Activated naive CD8-positive, alpha-beta T cell treated with anti-CD3 and anti-CD28 coated beads, Interleukin-2, amount 50 U/mL, for 16 hours (primary cell): ENCODE data around the gene FAM20B.

Experiments
- DNase-seq: peaks from one replicate; pipeline ENCODE4 v3.0.0-alpha.2; 2020; ENCODE audit warnings: low read depth, low spot score

Gene FAM20B

GRCh38 chr1:179048339-179049124 is 22.8 kb downstream of the FAM20B start:
- no peak for DNase-seq

GRCh38 chr1:179052776-179053175 is 27.1 kb downstream of the FAM20B start:
- no peak for DNase-seq

GRCh38 chr1:179053486-179053885 is 27.8 kb downstream of the FAM20B start:
- no peak for DNase-seq

GRCh38 chr1:179055937-179056336 is 30.2 kb downstream of the FAM20B start:
- DNase-seq: no peak

- DNase-seq: no peak
Measured at GRCh38 chr1:179058487-179059483, 33.1 kb downstream of the FAM20B start.

GRCh38 chr1:179061360-179062282 is 35.9 kb downstream of the FAM20B start:
- no peak for DNase-seq

GRCh38 chr1:179066471-179066870 is 40.8 kb downstream of the FAM20B start:
- DNase-seq: no peak

- no peak for DNase-seq
Measured at GRCh38 chr1:179077396-179077795, 51.7 kb downstream of the FAM20B start.

GRCh38 chr1:179079113-179079761 is 53.5 kb downstream of the FAM20B start:
- DNase-seq: no peak

GRCh38 chr1:179080866-179081686 is 55.4 kb downstream of the FAM20B start:
- no peak for DNase-seq

- peak; percentile 42 for DNase-seq
Measured at GRCh38 chr1:179081687-179082332, 56.1 kb downstream of the FAM20B start, which contains the start of gene TOR3A. TOR3A (plus strand) TSS chr1:179082070; CDS start chr1:179082129, 59 bp downstream.

- DNase-seq: no peak
Measured at GRCh38 chr1:179082333-179082998, 56.8 kb downstream of the FAM20B start.

GRCh38 chr1:179082999-179083335 is 57.3 kb downstream of the FAM20B start:
- no peak for DNase-seq

GRCh38 chr1:179083533-179083932 is 57.8 kb downstream of the FAM20B start:
- no peak for DNase-seq

GRCh38 chr1:179087665-179088064 is 62.0 kb downstream of the FAM20B start:
- DNase-seq: no peak

- no peak for DNase-seq
Measured at GRCh38 chr1:179089827-179090482, 64.3 kb downstream of the FAM20B start.

GRCh38 chr1:179090522-179090921 is 64.8 kb downstream of the FAM20B start:
- no peak for DNase-seq

GRCh38 chr1:179090923-179091322 is 65.2 kb downstream of the FAM20B start:
- DNase-seq: no peak
